ENCODE results near the gene USP5.

DNA sequence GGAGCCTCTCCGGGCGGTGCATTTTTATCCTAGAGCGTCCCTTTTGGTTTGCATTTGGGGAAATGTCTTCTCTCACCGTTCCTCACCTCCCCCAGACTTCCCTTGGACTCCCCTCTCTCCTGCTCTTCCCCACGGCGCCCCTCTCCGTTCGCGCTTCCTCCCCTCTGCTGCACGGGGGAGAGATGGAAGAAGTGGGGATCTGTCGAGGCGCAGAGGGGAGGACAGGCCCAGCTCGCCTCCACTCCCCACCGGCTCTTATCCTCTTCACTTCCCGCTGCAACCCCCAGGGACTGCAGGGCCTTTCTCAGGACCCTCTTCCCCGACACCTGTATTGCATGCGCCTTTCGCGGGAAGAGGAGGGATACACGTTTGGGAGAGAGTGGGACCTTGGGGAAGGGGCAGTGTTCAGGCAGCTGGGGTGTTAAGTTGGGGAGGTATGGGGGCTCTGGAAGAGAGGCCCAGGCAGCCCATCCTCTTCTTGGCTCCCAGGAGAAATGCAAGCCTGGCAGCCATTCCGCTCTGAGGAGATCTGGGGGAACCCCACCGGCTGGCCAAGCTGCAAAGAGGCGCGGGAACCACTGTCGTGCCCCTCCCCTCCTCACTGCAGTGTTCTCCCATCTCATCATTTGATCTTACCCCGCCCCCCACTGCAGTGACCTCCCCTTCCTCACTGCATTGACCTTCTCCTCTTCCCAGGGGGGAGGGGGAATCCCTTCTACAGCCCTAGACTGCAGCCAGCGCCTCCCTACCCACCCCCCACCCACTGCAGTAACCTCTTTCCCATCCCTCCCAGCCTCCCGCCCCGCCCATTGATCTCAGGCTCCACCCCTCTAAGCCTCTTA lies 63.2 kb downstream of the USP5 start:
- TF ChIP-seq, protein P1, sequence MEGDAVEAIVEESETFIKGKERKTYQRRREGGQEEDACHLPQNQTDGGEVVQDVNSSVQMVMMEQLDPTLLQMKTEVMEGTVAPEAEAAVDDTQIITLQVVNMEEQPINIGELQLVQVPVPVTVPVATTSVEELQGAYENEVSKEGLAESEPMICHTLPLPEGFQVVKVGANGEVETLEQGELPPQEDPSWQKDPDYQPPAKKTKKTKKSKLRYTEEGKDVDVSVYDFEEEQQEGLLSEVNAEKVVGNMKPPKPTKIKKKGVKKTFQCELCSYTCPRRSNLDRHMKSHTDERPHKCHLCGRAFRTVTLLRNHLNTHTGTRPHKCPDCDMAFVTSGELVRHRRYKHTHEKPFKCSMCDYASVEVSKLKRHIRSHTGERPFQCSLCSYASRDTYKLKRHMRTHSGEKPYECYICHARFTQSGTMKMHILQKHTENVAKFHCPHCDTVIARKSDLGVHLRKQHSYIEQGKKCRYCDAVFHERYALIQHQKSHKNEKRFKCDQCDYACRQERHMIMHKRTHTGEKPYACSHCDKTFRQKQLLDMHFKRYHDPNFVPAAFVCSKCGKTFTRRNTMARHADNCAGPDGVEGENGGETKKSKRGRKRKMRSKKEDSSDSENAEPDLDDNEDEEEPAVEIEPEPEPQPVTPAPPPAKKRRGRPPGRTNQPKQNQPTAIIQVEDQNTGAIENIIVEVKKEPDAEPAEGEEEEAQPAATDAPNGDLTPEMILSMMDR (IDR thresholded peaks at IDR 0.05) = no peak
- no peak for TF ChIP-seq POLR2A (IDR thresholded peaks at IDR 0.05)

Measured in uterus (tissue), 2 donors.